ENCODE results near the gene USP3.
"Not testable (repeated sequence)": the region's sequence is repeated elsewhere in the genome, so short reads cannot be mapped to it uniquely, and the experiment has no call there.

GRCh38 chr15:63617627-63618026, 113.2 kb downstream of the USP3 start:
- TF ChIP-seq, protein P1, sequence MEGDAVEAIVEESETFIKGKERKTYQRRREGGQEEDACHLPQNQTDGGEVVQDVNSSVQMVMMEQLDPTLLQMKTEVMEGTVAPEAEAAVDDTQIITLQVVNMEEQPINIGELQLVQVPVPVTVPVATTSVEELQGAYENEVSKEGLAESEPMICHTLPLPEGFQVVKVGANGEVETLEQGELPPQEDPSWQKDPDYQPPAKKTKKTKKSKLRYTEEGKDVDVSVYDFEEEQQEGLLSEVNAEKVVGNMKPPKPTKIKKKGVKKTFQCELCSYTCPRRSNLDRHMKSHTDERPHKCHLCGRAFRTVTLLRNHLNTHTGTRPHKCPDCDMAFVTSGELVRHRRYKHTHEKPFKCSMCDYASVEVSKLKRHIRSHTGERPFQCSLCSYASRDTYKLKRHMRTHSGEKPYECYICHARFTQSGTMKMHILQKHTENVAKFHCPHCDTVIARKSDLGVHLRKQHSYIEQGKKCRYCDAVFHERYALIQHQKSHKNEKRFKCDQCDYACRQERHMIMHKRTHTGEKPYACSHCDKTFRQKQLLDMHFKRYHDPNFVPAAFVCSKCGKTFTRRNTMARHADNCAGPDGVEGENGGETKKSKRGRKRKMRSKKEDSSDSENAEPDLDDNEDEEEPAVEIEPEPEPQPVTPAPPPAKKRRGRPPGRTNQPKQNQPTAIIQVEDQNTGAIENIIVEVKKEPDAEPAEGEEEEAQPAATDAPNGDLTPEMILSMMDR (IDR thresholded peaks at IDR 0.05), result not testable (repeated sequence)
- not testable (repeated sequence) for TF ChIP-seq ATF3 (CRISPR knock-in tag; conservative IDR thresholded peaks at IDR 0.05); RELA (CRISPR knock-in tag; IDR thresholded peaks at IDR 0.05; ENCODE audit: borderline replicate concordance); ATF1 (CRISPR knock-in tag; IDR thresholded peaks at IDR 0.05); ZNF317 (CRISPR knock-in tag; IDR thresholded peaks at IDR 0.05; ENCODE audit: borderline replicate concordance, low read depth); TEAD4 (CRISPR knock-in tag; IDR thresholded peaks at IDR 0.05)
- TF ChIP-seq, protein P2, sequence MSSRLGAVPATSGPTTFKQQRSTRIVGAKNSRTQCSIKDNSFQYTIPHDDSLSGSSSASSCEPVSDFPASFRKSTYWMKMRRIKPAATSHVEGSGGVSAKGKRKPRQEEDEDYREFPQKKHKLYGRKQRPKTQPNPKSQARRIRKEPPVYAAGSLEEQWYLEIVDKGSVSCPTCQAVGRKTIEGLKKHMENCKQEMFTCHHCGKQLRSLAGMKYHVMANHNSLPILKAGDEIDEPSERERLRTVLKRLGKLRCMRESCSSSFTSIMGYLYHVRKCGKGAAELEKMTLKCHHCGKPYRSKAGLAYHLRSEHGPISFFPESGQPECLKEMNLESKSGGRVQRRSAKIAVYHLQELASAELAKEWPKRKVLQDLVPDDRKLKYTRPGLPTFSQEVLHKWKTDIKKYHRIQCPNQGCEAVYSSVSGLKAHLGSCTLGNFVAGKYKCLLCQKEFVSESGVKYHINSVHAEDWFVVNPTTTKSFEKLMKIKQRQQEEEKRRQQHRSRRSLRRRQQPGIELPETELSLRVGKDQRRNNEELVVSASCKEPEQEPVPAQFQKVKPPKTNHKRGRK (CRISPR knock-in tag; IDR thresholded peaks at IDR 0.05; ENCODE audit: borderline replicate concordance), result not testable (repeated sequence)
